Panc1 (cell line): ENCODE measurements around the gene GAGE1. TPM values are rescaled to one million over a fixed set of nuclear protein-coding genes. Genes with fewer than 3 reads are reported as not detected.

ENCODE experiments used
- ATAC-seq: fragments of 200-7000 bp; cut with Tn5 transposase; 2 replicates; pipeline ENCODE4 v1.9.1; 2020; ENCODE audit warnings: mild to moderate bottlenecking, moderate library complexity
- BruUV-seq: library from RNA; stranded (reverse); fragments of 400-500 nt; replicated peaks from 2 replicates; lab custom pipeline; 2021; lab: Mats Ljungman, UMichigan
- CTCF ChIA-PET: fragments of 300-600 bp; sonication (Branson Sonifier 250); formaldehyde crosslinking; loops from one replicate; lab custom pipeline; 2022; ENCODE audit warnings: antibody characterized with exemption; lab: Charles Lee
- POLR2A ChIA-PET: fragments of 300-600 bp; sonication (Branson Sonifier 250); formaldehyde crosslinking; loops from one replicate; lab custom pipeline; 2022; ENCODE audit warnings: antibody characterized with exemption; lab: Charles Lee
- DNase-seq: peaks from one replicate; pipeline ENCODE4 v3.0.0-alpha.2; 2010; ENCODE audit warnings: low read depth, low spot score
- H3K27ac ChIP-seq: 2 replicates; pipeline ENCODE4 v1.5.1; 2011; ENCODE audit warnings: mild to moderate bottlenecking, low read length, inconsistent platforms
- H3K27me3 ChIP-seq: fragments of 200-500 bp; sonication (Bioruptor generic); 2 replicates; pipeline ENCODE4 v1.6.0; 2014; ENCODE audit warnings: low read length, inconsistent platforms; ENCODE audit not compliant: control insufficient read depth, insufficient read depth
- H3K36me3 ChIP-seq: fragments of 200-500 bp; sonication (Bioruptor generic); 2 replicates; pipeline ENCODE4 v1.5.1; 2014; ENCODE audit warnings: inconsistent platforms, mild to moderate bottlenecking, low read length, moderate library complexity; ENCODE audit not compliant: control insufficient read depth, insufficient read depth
- H3K4me1 ChIP-seq: 2 replicates; pipeline ENCODE4 v1.5.1; 2011; ENCODE audit warnings: inconsistent platforms, mild to moderate bottlenecking, low read length, moderate library complexity; ENCODE audit not compliant: control insufficient read depth, insufficient read depth
- H3K4me3 ChIP-seq, 2 experiments: 2 replicates each; pipeline ENCODE4 v1.5.1; 2011 to 2012; ENCODE audit warnings: low read depth in 2 of 2, low read length in 2 of 2, mild to moderate bottlenecking in 2 of 2, inconsistent platforms in 1 of 2, moderate library complexity in 1 of 2
- H3K9me3 ChIP-seq: fragments of 200-500 bp; sonication (Bioruptor generic); 2 replicates; pipeline ENCODE4 v1.5.1; 2014; ENCODE audit warnings: low read depth, mild to moderate bottlenecking, inconsistent platforms, low read length, moderate library complexity; ENCODE audit not compliant: control insufficient read depth, insufficient read depth
- POLR2AphosphoS5 ChIP-seq: IDR thresholded peaks from 2 replicates; pipeline ENCODE4 v1.6.1; 2012; ENCODE audit warnings: mild to moderate bottlenecking, low read depth, low read length, moderate library complexity
- SIN3A ChIP-seq: IDR thresholded peaks from 2 replicates; pipeline ENCODE4 v1.6.1; 2012; ENCODE audit warnings: low read depth, mild to moderate bottlenecking, low read length, moderate library complexity, borderline replicate concordance; ENCODE audit not compliant: insufficient read depth
- TCF7L2 ChIP-seq: IDR thresholded peaks from 2 replicates; pipeline ENCODE4 v1.6.1; 2011; ENCODE audit warnings: mild to moderate bottlenecking, low read depth, low read length, inconsistent platforms
- in situ Hi-C: cut with HindIII; loops from 2 replicates; pipeline ENCODE4 v1.10.0; 2016; ENCODE audit warnings: low sequenced_read_pairs, low pct_unique_long_range_greater_than_20kb
- intact Hi-C: fragments of 100-400 bp; cut with micrococcal nuclease; formaldehyde crosslinking; loops from one replicate; pipeline ENCODE4 v1.10.0; 2022; ENCODE audit not compliant: unreplicated experiment
- total RNA-seq: library from RNA; stranded (reverse); gene quantifications from one replicate; pipeline ENCODE4 v1.2.1, GENCODE V29; 2021; ENCODE audit not compliant: unreplicated experiment
- TF ChIP-seq, protein P1 (sequence below): fragments of 450-650 bp; IDR thresholded peaks from 2 replicates; pipeline ENCODE4 v1.5.1; 2017; ENCODE audit warnings: mild to moderate bottlenecking
- TF ChIP-seq, protein P2 (sequence below), 2 experiments: IDR thresholded peaks; 2 replicates each; pipeline ENCODE4 v1.6.1; 2011 to 2012; ENCODE audit warnings: low read depth in 2 of 2, control low read depth in 1 of 2, low read length in 1 of 2, mild to moderate bottlenecking in 1 of 2, moderate library complexity in 1 of 2; ENCODE audit not compliant: insufficient read depth in 1 of 2

The GAGE1 gene
- total RNA-seq, 1 experiment from 2014 or later, result not detected

DNA sequence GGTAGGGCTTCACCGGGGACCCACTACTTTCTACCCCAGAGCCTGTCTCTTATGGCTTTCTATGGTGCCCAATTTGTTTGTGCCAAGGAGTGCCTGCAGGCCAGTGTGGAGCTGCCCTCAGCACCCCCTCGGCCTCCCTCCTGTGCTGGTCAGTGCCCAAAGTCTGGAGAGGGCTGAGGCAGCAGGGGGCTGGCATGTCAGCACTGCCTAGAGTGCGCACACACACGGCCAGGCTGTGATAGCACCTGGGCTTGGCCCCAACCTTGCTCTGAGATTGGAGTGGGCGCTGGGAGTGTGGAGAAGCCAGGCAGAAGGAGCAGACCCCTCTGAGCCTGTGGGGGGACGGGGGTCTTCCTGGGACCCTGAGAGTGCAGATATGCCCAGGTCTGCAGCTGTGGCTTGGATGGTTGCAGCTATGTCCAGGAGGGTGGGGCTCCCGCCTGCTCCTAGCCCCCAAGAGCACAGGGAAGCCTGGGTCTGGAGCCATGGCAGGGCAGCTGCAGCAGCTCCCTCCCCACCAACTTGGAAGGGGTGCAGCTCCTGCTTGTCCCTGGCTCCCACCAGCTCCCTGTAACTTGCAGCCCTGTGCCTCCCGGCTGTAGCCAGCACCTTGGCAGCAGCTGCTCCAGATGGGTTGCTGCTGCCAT lies 46.3 kb downstream of the GAGE1 start:
- POLR2A ChIA-PET, result no interaction called here
- intact Hi-C loops (no loop called here), in situ Hi-C loops (no loop called here)
- CTCF ChIA-PET, result no interaction called here
- Histone ChIP-seq H3K27me3 (no peaks in the 10 kb centered on the region), H3K4me1 (no peaks in the 10 kb centered on the region), H3K36me3 (no peaks in the 10 kb centered on the region), H3K27ac (no peak overlapping the region), H3K4me3 (no peak overlapping the region), H3K9me3 (no peaks in the 10 kb centered on the region)
- no peak for DNase-seq
- BruUV-seq, result no TSS peak
- TF ChIP-seq, protein P1, sequence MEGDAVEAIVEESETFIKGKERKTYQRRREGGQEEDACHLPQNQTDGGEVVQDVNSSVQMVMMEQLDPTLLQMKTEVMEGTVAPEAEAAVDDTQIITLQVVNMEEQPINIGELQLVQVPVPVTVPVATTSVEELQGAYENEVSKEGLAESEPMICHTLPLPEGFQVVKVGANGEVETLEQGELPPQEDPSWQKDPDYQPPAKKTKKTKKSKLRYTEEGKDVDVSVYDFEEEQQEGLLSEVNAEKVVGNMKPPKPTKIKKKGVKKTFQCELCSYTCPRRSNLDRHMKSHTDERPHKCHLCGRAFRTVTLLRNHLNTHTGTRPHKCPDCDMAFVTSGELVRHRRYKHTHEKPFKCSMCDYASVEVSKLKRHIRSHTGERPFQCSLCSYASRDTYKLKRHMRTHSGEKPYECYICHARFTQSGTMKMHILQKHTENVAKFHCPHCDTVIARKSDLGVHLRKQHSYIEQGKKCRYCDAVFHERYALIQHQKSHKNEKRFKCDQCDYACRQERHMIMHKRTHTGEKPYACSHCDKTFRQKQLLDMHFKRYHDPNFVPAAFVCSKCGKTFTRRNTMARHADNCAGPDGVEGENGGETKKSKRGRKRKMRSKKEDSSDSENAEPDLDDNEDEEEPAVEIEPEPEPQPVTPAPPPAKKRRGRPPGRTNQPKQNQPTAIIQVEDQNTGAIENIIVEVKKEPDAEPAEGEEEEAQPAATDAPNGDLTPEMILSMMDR, result no peak
- TF ChIP-seq, protein P2, sequence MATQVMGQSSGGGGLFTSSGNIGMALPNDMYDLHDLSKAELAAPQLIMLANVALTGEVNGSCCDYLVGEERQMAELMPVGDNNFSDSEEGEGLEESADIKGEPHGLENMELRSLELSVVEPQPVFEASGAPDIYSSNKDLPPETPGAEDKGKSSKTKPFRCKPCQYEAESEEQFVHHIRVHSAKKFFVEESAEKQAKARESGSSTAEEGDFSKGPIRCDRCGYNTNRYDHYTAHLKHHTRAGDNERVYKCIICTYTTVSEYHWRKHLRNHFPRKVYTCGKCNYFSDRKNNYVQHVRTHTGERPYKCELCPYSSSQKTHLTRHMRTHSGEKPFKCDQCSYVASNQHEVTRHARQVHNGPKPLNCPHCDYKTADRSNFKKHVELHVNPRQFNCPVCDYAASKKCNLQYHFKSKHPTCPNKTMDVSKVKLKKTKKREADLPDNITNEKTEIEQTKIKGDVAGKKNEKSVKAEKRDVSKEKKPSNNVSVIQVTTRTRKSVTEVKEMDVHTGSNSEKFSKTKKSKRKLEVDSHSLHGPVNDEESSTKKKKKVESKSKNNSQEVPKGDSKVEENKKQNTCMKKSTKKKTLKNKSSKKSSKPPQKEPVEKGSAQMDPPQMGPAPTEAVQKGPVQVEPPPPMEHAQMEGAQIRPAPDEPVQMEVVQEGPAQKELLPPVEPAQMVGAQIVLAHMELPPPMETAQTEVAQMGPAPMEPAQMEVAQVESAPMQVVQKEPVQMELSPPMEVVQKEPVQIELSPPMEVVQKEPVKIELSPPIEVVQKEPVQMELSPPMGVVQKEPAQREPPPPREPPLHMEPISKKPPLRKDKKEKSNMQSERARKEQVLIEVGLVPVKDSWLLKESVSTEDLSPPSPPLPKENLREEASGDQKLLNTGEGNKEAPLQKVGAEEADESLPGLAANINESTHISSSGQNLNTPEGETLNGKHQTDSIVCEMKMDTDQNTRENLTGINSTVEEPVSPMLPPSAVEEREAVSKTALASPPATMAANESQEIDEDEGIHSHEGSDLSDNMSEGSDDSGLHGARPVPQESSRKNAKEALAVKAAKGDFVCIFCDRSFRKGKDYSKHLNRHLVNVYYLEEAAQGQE (IDR thresholded peaks at IDR 0.05; ENCODE audit: insufficient read depth in 1 of 2, low read depth in 2 of 2, low read length in 1 of 2), result no peak
- TF ChIP-seq POLR2AphosphoS5, result no peak
- no peak for TF ChIP-seq SIN3A
- ATAC-seq, result no peak

DNA sequence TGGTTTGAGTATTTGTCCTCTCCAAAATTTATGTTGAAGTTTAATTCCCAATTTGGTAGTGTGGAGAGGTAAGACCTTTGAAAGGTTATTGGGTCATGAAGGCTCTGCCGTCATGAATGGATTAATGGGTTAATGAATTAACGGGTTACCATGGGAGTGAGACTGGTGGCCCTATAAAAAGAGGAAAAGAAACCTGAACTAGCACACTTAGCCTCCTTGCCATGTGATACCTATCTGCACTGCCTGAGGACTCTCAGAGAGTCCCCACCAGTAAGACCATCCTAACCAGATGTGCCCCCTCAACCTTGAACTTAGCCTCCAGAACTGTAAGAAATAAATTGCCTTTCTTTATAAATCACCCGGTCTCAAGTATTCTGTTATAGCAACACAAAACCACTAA lies 57.7 kb downstream of the GAGE1 start:
- in situ Hi-C loops (no loop called here), intact Hi-C loops (no loop called here)
- Histone ChIP-seq H3K4me1 (no peaks in the 10 kb centered on the region), H3K27ac (no peak overlapping the region), H3K4me3 (no peak overlapping the region), H3K27me3 (peaks cover 2% of the 10 kb centered on the region; the same call in 1 of the 2 replicates), H3K9me3 (no peaks in the 10 kb centered on the region), H3K36me3 (no peaks in the 10 kb centered on the region)
- DNase-seq, result no peak
- no TSS peak for BruUV-seq
- TF ChIP-seq, protein P2 (IDR thresholded peaks at IDR 0.05; ENCODE audit: insufficient read depth in 1 of 2, low read depth in 2 of 2, low read length in 1 of 2), result no peak
- TF ChIP-seq TCF7L2 (no peak), POLR2AphosphoS5 (no peak), SIN3A (no peak)
- TF ChIP-seq, protein P1, result no peak
- ChIA-PET CTCF (no interaction called here), POLR2A (no interaction called here)
- no peak for ATAC-seq
